Measurements from ENCODE around the gene GAPDH.
A peak's percentile ranks its signal among the peaks of the same experiment; 100 is the strongest.

GAPDH gene

DNA sequence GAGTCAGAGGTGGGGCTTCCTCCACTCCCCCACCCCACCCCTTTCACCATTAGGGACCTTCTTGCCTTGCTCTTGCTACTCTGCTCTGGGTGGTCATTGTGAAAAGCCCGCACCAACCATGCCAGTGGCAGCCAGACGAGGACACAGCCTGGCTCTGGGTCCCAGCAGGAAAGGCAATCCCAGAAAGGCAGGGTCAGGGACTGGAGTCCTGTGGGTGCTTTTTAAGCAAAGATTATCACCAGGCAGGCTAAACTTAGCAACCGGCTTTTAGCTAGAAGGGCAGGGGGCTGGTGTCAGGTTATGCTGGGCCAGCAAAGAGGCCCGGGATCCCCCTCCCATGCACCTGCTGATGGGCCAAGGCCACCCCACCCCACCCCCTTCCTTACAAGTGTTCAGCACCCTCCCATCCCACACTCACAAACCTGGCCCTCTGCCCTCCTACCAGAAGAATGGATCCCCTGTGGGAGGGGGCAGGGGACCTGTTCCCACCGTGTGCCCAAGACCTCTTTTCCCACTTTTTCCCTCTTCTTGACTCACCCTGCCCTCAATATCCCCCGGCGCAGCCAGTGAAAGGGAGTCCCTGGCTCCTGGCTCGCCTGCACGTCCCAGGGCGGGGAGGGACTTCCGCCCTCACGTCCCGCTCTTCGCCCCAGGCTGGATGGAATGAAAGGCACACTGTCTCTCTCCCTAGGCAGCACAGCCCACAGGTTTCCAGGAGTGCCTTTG, 1.2 kb upstream of the GAPDH start:
- ATAC-seq: peak; percentile 67
- TF ChIP-seq ZNF70 (CRISPR knock-in tag; IDR thresholded peaks at IDR 0.05) (no peak), TOX (CRISPR knock-in tag; IDR thresholded peaks at IDR 0.05; ENCODE audit: borderline replicate concordance) (no peak), GLIS3 (CRISPR knock-in tag; IDR thresholded peaks at IDR 0.05) (no peak), OSR1 (CRISPR knock-in tag; IDR thresholded peaks at IDR 0.05) (no peak), ZFP3 (CRISPR knock-in tag; IDR thresholded peaks at IDR 0.05) (no peak), CSDC2 (CRISPR knock-in tag; IDR thresholded peaks at IDR 0.05) (no peak), TCF4 (CRISPR knock-in tag; IDR thresholded peaks at IDR 0.05; ENCODE audit: borderline replicate concordance) (no peak), ZFP30 (CRISPR knock-in tag; IDR thresholded peaks at IDR 0.05) (no peak)
- TF ChIP-seq, protein P1, sequence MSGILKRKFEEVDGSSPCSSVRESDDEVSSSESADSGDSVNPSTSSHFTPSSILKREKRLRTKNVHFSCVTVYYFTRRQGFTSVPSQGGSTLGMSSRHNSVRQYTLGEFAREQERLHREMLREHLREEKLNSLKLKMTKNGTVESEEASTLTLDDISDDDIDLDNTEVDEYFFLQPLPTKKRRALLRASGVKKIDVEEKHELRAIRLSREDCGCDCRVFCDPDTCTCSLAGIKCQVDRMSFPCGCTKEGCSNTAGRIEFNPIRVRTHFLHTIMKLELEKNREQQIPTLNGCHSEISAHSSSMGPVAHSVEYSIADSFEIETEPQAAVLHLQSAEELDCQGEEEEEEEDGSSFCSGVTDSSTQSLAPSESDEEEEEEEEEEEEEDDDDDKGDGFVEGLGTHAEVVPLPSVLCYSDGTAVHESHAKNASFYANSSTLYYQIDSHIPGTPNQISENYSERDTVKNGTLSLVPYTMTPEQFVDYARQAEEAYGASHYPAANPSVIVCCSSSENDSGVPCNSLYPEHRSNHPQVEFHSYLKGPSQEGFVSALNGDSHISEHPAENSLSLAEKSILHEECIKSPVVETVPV (CRISPR knock-in tag; IDR thresholded peaks at IDR 0.05): no peak
- TF ChIP-seq, protein P2, sequence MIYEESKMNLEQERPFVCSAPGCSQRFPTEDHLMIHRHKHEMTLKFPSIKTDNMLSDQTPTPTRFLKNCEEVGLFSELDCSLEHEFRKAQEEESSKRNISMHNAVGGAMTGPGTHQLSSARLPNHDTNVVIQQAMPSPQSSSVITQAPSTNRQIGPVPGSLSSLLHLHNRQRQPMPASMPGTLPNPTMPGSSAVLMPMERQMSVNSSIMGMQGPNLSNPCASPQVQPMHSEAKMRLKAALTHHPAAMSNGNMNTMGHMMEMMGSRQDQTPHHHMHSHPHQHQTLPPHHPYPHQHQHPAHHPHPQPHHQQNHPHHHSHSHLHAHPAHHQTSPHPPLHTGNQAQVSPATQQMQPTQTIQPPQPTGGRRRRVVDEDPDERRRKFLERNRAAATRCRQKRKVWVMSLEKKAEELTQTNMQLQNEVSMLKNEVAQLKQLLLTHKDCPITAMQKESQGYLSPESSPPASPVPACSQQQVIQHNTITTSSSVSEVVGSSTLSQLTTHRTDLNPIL (CRISPR knock-in tag; IDR thresholded peaks at IDR 0.05; ENCODE audit: low read depth): no peak

DNA sequence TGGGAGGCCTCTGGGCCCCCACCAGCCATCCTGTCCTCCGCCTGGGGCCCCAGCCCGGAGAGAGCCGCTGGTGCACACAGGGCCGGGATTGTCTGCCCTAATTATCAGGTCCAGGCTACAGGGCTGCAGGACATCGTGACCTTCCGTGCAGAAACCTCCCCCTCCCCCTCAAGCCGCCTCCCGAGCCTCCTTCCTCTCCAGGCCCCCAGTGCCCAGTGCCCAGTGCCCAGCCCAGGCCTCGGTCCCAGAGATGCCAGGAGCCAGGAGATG, 729 bp upstream of the GAPDH start:
- TF ChIP-seq, protein P1 (CRISPR knock-in tag; IDR thresholded peaks at IDR 0.05): no peak
- TF ChIP-seq ZFP30 (CRISPR knock-in tag; IDR thresholded peaks at IDR 0.05): no peak
- TF ChIP-seq ZNF70 (CRISPR knock-in tag; IDR thresholded peaks at IDR 0.05): peak; percentile 27; the same call in 1 of the 2 replicates
- TF ChIP-seq ARNTL (CRISPR knock-in tag; IDR thresholded peaks at IDR 0.05; ENCODE audit: borderline replicate concordance, low read depth): no peak
- TF ChIP-seq PATZ1 (CRISPR knock-in tag; IDR thresholded peaks at IDR 0.05; ENCODE audit: borderline replicate concordance): peak; percentile 93; the same call in 1 of the 2 replicates
- no peak for TF ChIP-seq ZC3H10 (CRISPR knock-in tag; IDR thresholded peaks at IDR 0.05)
- TF ChIP-seq, protein P3, sequence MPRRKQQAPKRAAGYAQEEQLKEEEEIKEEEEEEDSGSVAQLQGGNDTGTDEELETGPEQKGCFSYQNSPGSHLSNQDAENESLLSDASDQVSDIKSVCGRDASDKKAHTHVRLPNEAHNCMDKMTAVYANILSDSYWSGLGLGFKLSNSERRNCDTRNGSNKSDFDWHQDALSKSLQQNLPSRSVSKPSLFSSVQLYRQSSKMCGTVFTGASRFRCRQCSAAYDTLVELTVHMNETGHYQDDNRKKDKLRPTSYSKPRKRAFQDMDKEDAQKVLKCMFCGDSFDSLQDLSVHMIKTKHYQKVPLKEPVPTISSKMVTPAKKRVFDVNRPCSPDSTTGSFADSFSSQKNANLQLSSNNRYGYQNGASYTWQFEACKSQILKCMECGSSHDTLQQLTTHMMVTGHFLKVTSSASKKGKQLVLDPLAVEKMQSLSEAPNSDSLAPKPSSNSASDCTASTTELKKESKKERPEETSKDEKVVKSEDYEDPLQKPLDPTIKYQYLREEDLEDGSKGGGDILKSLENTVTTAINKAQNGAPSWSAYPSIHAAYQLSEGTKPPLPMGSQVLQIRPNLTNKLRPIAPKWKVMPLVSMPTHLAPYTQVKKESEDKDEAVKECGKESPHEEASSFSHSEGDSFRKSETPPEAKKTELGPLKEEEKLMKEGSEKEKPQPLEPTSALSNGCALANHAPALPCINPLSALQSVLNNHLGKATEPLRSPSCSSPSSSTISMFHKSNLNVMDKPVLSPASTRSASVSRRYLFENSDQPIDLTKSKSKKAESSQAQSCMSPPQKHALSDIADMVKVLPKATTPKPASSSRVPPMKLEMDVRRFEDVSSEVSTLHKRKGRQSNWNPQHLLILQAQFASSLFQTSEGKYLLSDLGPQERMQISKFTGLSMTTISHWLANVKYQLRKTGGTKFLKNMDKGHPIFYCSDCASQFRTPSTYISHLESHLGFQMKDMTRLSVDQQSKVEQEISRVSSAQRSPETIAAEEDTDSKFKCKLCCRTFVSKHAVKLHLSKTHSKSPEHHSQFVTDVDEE (CRISPR knock-in tag; IDR thresholded peaks at IDR 0.05): no peak
- TF ChIP-seq TOX (CRISPR knock-in tag; IDR thresholded peaks at IDR 0.05; ENCODE audit: borderline replicate concordance): no peak
- TF ChIP-seq CSDC2 (CRISPR knock-in tag; IDR thresholded peaks at IDR 0.05): no peak
- no peak for TF ChIP-seq BACH2 (CRISPR knock-in tag; IDR thresholded peaks at IDR 0.05; ENCODE audit: borderline replicate concordance)
- 0 out of 2 replicates have a peak, but pooled peaks have one; percentile 15 for TF ChIP-seq TCF4 (CRISPR knock-in tag; IDR thresholded peaks at IDR 0.05; ENCODE audit: borderline replicate concordance)
- no peak for TF ChIP-seq ZNF8 (CRISPR knock-in tag; IDR thresholded peaks at IDR 0.05)
- TF ChIP-seq POU6F1 (CRISPR knock-in tag; IDR thresholded peaks at IDR 0.05; ENCODE audit: borderline replicate concordance, low read depth): no peak
- no peak for TF ChIP-seq ZNF565 (CRISPR knock-in tag; conservative IDR thresholded peaks at IDR 0.05; ENCODE audit: low read depth)
- TF ChIP-seq RARB (CRISPR knock-in tag; IDR thresholded peaks at IDR 0.05): no peak
- no peak for TF ChIP-seq OSR1 (CRISPR knock-in tag; IDR thresholded peaks at IDR 0.05)
- no peak for TF ChIP-seq PPARA (CRISPR knock-in tag; IDR thresholded peaks at IDR 0.05; ENCODE audit: borderline replicate concordance)
- TF ChIP-seq ZFP3 (CRISPR knock-in tag; IDR thresholded peaks at IDR 0.05): no peak
- no peak for TF ChIP-seq ESRRG (CRISPR knock-in tag; IDR thresholded peaks at IDR 0.05)
- no peak for TF ChIP-seq ISL1 (CRISPR knock-in tag; IDR thresholded peaks at IDR 0.05)
- TF ChIP-seq, protein P2 (CRISPR knock-in tag; IDR thresholded peaks at IDR 0.05; ENCODE audit: low read depth): no peak
- peak; percentile 24 for ATAC-seq
